SKM-1 (cell line): ENCODE measurements around the gene OR2D3.
"Not testable (repeated sequence)": the region's sequence is repeated elsewhere in the genome, so short reads cannot be mapped to it uniquely, and the experiment has no call there.

ENCODE experiments used
- DNase-seq: peaks from one replicate; lab custom pipeline; 2025; ENCODE audit not compliant: unreplicated experiment; lab: John Stamatoyannopoulos, UW

OR2D3 gene

DNA sequence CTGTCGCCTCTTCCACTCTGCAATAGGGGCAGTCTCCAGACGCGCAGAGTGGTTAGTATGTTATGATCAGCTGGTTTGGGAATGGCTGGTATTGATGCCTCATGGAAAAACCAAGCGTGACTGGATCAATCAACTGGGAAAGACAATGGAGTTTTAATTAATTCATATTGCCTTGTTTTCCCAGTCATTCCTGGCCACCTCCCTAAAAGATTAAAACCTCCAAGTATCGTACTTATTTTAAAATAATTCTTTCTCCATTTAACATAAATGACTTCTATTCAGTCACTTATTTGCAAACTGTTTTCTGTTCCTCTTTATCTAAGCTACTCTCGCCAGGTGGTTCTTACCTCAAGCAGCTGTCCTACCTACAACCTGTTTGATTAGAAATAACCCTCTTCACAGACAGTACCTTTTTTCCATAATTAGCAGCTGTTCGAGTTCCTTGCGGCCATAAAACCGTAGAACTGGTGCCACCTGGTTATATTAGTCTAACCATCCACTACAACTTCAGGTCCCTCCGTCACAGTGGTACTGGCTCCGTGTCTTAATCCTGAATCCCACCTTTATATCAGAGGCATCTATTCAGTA is 6.3 kb downstream of the OR2D3 start:
- no peak for DNase-seq

DNA sequence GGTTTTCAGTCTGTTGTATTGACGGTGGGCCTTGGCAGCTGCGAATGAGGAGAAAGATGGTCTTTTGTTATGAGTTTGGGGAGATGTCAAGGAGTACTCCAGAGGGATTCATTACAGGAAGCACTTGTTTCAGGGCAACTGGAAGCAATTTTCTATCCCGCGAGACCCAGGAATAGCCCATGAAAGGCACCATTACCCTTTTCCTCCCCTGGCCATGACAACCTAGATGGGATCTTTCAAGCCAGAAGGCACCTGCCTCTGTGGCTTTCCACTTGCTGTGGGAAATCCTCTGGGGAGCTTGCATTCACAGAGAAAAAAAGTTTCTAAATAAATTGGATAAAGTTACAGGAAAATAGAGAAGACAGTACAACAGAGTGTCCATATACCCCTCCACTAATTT is 8.1 kb downstream of the OR2D3 start:
- no peak for DNase-seq

DNA sequence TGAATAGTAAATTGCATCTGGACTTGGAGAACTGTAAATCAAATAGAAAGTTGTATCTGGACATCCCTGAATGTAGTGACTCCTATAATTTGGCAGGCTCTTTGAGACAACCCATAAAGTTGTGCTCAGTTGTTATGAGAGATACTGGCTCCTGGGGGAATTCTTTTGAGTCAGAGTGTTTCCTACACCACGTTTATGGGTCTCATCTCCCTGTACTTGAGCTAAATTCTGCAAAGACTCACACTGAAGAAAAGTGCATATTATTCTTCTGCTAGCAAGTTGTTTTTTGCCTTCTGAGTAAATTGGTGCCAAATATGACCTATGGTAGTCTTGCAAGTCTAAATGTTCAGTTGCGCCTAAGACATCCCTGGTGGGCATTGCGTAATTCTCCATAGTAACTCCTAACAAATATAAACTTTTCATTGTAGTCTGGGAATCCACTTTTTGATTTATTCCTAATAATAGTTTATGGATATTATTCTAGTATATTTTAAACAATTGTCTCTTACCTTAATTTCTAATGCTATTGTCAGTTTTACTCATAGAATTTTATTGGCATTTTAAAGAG is 10.4 kb downstream of the OR2D3 start:
- no peak for DNase-seq

DNA sequence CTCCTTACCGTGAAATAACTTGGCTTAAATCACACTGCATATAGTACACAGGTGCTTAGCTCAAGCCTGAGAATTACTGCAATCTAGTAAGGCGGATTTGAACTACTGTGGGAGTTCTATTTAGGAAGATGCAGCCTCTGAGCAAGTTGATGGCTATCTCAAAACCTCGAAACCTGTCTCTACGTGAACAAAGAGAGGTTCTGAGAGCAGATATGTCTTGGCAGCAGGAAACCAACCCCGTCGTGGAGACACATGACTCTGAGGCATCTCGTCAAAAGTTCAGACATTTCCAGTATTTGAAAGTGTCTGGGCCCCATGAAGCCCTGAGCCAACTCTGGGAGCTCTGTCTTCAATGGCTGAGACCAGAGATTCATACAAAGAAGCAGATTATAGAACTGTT is 11.3 kb downstream of the OR2D3 start:
- no peak for DNase-seq

DNA sequence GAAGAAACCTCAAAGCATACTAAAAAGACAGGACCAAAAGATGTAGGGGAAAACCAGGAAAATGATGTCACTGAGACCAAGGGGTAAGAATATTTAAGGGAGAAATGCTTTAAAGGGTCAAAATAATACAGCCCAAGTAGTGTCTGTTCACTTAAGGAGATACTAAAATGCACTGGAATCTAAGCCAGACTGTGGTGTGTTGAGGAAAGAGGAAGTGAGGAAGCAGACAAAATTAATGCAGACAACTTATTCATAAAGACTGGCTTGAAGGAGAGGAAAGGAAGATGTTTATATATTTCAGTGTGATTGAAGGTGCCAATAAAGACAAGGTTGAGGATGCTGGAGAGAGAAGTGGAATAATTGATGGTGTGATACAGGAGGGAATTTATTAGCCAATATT is 21.2 kb downstream of the OR2D3 start:
- no peak for DNase-seq

DNA sequence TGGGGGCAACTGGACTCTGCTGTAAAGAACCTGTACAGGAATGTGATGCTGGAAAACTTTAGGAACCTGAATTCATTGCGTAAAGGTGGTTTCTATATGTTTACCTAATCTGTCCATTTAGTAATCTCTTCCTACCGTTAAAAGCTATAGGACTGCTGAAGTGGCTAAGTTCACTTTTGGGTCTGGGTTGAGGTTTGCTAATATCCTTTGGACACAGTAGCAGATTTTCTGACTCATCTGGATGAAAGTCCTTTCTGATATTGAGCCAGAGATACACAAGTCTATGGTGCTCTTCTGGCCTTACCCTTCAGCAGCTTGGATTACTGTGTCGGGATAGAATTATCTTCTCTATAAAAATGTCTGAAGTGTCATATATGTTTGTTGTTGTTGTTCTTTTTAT is 22.3 kb downstream of the OR2D3 start:
- DNase-seq, result no peak

DNA sequence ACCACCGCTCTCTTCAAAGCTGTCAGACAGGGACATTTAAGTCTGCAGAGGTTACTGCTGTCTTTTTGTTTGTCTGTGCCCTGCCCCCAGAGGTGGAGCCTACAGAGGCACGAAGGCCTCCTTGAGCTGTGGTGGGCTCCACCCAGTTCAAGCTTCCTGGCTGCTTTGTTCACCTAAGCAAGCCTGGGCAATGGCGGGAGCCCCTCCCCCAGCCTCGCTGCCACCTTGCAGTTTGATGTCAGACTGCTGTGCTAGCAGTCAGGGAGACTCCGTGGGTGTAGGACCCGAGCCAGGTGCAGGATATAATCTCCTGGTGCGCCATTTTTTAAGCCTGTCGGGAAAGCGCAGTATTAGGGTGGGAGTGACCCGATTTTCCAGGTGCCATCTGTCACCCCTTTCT is 33.4 kb downstream of the OR2D3 start:
- not testable (repeated sequence) for DNase-seq

DNA sequence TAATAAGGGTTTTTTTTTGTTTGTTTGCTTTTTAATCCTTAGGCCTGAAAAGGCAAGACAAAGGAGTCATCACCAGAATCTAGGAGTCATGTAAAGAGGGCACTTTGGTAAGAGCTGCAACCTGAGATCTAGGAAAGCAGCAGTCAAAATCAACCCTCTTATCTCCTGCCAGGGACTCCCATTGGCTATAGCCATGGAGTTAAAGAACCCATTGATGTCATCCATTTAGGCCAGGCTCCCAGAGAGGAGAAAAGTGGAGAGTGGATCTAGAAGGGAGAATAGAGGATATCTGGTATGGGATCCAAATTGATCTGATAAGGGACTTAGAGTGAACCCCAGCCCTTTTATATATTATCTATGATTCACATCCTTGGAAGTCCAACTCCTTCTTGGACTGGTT is 41.3 kb downstream of the OR2D3 start:
- DNase-seq, result no peak

DNA sequence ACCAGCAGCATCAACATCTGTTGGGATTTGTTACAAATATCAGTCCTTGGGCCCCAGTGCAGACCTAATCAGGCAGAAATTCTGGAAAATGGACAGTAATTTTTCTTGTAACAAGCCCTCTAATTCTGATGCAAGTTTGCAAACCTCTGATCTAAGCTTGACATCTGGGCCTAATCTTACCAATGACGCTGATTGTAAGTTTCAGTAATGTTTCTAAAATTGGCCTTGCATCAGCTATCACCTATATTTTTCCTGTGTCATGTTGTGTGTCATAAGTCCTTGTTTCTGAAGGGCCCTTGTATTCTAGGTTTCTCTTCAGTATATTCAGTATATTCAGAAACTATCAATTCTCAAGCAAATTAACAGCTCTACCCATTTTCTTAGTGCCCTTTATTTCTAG is 41.9 kb downstream of the OR2D3 start:
- DNase-seq, result no peak

DNA sequence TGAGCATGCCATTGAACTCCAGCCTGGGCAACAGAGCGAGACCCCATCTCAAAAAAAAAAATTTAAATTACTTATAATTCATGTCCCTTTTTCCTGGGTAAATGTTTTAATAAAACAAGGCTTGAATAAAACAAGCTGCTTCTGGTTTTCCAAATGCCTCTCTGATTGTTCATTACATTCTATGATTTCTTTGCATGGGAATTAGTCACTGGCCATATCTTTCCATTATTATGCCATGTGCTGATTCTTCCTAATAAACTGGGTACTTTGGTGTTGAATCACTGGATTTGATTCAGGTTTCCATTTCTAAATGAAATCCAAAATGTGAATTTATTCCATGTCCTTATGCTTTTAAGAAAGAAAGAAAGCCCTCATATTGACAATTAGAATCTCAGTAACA is 48.0 kb downstream of the OR2D3 start:
- DNase-seq, result no peak

DNA sequence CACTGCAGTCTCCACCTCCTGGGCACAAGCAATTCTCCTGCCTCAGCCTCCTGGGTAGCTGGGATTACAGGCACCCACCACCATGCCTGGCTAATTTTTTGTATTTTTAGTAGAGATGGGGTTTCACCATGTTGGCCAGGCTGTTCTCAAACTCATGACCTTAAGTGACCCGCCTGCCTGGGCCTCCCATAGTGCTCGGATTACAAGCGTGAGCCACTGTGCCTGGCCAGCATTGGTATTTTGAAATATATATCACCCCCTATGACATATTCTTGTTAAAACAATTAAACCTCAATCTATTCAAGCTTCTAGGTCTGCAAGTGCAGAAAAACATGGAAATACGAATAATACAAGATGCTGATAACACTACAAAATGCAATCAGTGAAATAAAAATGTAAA is 49.1 kb downstream of the OR2D3 start:
- DNase-seq, result not testable (repeated sequence)
